ENCODE results near the gene ID4.

GRCh38 chr6:19873031-19873430 lies 35.9 kb downstream of the ID4 start:
- TF ChIP-seq, protein P1, sequence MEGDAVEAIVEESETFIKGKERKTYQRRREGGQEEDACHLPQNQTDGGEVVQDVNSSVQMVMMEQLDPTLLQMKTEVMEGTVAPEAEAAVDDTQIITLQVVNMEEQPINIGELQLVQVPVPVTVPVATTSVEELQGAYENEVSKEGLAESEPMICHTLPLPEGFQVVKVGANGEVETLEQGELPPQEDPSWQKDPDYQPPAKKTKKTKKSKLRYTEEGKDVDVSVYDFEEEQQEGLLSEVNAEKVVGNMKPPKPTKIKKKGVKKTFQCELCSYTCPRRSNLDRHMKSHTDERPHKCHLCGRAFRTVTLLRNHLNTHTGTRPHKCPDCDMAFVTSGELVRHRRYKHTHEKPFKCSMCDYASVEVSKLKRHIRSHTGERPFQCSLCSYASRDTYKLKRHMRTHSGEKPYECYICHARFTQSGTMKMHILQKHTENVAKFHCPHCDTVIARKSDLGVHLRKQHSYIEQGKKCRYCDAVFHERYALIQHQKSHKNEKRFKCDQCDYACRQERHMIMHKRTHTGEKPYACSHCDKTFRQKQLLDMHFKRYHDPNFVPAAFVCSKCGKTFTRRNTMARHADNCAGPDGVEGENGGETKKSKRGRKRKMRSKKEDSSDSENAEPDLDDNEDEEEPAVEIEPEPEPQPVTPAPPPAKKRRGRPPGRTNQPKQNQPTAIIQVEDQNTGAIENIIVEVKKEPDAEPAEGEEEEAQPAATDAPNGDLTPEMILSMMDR (conservative IDR thresholded peaks at IDR 0.05 in 1 of 2, IDR thresholded peaks at IDR 0.05 in 1 of 2; ENCODE audit: extremely low read depth in 1 of 2, insufficient read depth in 1 of 2, low read depth in 1 of 2, low read length in 2 of 2) = peak in 1 of 2 donors; percentile 18
- no peak for TF ChIP-seq EZH2 (IDR thresholded peaks at IDR 0.05; ENCODE audit: borderline replicate concordance, low read length)

Data from mammary epithelial cell (primary cell).